ENCODE measurements around the gene RNF186.

RNF186 gene

DNA sequence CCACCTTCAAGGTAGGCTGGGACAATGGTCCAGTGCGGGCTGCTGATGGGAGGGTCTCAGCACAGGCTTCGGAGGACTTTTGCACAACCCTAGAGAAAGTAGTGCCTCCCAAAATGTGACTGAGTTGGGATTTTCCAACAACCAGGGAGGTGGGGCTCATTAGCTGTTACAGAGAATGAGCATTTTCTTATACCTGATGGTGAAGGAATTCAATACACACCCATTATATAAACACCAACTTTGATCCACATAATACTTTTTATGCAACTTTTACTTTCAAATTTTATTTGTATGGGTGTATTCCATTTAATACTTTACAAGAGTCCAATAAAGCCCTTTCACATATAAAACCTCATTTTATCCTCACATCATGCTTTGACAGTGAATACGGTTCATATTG is 31.3 kb upstream of the RNF186 start:
- H3K4me3 ChIP-seq (ENCODE audit: control insufficient read depth in 1 of 7, extremely low read depth in 1 of 7, insufficient read depth in 4 of 7, low read depth in 2 of 7, low read length in 6 of 7) = no peak overlapping the region
- ChIA-PET POLR2A (no interaction called here), CTCF (no interaction called here)
- no peaks in the 10 kb centered on the region for H3K36me3 ChIP-seq (ENCODE audit: control insufficient read depth in 4 of 4, insufficient read depth in 4 of 4, low read length in 3 of 4)
- no peak for DNase-seq
- WGBS (ENCODE audit: insufficient coverage) = 100% methylated on average over 3 of the region's 3 CpGs
- H3K4me1 ChIP-seq (ENCODE audit: control extremely low read depth in 1 of 4, control insufficient read depth in 4 of 4, insufficient read depth in 4 of 4, low read length in 3 of 4) = peaks cover 0 to 4% (median 0%) of the 10 kb centered on the region in 4 experiments
- no peaks in the 10 kb centered on the region for H3K9me3 ChIP-seq (ENCODE audit: control extremely low read depth in 1 of 5, control insufficient read depth in 4 of 5, insufficient read depth in 2 of 5, low read depth in 1 of 5, low read length in 4 of 5)
- H3K27ac ChIP-seq (ENCODE audit: insufficient read depth in 1 of 2, low read depth in 1 of 2, low read length in 2 of 2, poor library complexity in 1 of 2, severe bottlenecking in 2 of 2) = no peak overlapping the region
- H3K27me3 ChIP-seq (replicated peaks in 2 of 5; ENCODE audit: control insufficient read depth in 4 of 5, insufficient read depth in 5 of 5, low read length in 4 of 5) = peaks cover 0 to 8% (median 4%) of the 10 kb centered on the region in 5 experiments

DNA sequence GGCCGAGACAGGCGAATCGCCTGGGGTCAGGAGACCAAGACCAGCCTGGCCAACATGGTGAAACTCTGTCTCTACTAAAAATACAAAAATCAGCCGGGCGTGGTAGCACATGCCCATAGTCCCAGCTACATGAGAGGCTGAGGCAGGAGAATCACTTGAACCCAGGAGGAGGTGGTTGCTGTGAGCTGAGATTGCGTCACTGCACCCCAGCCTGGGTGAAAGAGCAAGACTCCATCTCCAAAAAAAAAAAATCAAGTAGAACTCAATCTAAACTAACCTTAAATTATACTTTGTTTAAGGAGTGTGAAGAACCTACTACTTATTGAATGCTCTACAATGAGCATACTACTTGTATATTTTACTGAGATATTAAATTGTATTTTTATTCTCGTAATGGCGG is 30.5 kb upstream of the RNF186 start:
- DNase-seq = no peak
- Histone ChIP-seq H3K4me1 (ENCODE audit: control extremely low read depth in 1 of 4, control insufficient read depth in 4 of 4, insufficient read depth in 4 of 4, low read length in 3 of 4) (peaks cover 0 to 4% (median 0%) of the 10 kb centered on the region in 4 experiments), H3K4me3 (ENCODE audit: control insufficient read depth in 1 of 7, extremely low read depth in 1 of 7, insufficient read depth in 4 of 7, low read depth in 2 of 7, low read length in 6 of 7) (no peak overlapping the region), H3K9me3 (ENCODE audit: control extremely low read depth in 1 of 5, control insufficient read depth in 4 of 5, insufficient read depth in 2 of 5, low read depth in 1 of 5, low read length in 4 of 5) (no peaks in the 10 kb centered on the region), H3K27me3 (replicated peaks in 2 of 5; ENCODE audit: control insufficient read depth in 4 of 5, insufficient read depth in 5 of 5, low read length in 4 of 5) (peaks cover 0 to 8% (median 4%) of the 10 kb centered on the region in 5 experiments), H3K36me3 (ENCODE audit: control insufficient read depth in 4 of 4, insufficient read depth in 4 of 4, low read length in 3 of 4) (no peaks in the 10 kb centered on the region), H3K27ac (ENCODE audit: insufficient read depth in 1 of 2, low read depth in 1 of 2, low read length in 2 of 2, poor library complexity in 1 of 2, severe bottlenecking in 2 of 2) (no peak overlapping the region)
- CTCF ChIA-PET = no interaction called here
- POLR2A ChIA-PET = no interaction called here
- no CpG with 5 or more reads among the region's 8 CpGs for whole genome bisulfite sequencing (ENCODE audit: insufficient coverage)

DNA sequence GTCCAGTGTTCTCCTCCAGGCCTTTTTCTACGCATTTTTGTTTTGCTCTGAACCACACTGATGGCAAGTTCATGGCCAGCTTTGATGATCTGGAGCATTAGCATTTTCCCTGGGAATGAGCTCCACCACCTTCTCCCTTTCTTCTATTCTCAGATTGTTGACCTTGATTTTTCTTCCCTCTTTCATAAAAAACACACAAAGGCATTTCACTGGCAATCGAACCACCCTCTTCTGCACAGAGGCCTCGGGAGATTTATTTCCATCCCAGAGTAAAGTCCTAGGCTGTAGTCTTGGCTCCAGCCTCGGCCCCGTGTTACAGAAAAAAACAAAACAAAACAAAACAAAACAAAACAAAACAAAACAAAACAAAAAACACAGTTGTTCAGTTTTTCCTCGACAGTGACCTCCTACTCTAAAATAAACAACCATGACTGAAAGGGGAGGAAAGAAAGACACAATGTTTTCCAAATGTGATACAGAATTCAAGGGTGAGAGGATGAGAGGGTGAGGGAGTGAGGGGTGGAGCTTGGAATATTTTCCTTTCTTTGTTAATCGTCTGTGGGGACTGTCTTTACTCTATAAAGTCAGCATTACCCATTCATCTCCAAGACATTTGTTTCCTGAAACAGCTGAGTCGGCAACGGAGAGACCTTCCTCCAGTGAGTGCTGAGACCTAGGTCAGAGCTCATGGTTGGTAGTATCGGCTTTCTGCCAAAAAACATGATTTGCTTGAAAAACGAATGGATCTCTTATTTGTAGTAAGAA is 29.8 kb upstream of the RNF186 start:
- DNase-seq = peak in 2 of 3 donors; percentile 31 to 44
- ChIA-PET POLR2A (no interaction called here), CTCF (no interaction called here)
- Histone ChIP-seq H3K27me3 (replicated peaks in 2 of 5; ENCODE audit: control insufficient read depth in 4 of 5, insufficient read depth in 5 of 5, low read length in 4 of 5) (peaks cover 0 to 8% (median 4%) of the 10 kb centered on the region in 5 experiments), H3K4me3 (ENCODE audit: control insufficient read depth in 1 of 7, extremely low read depth in 1 of 7, insufficient read depth in 4 of 7, low read depth in 2 of 7, low read length in 6 of 7) (no peak overlapping the region), H3K4me1 (ENCODE audit: control extremely low read depth in 1 of 4, control insufficient read depth in 4 of 4, insufficient read depth in 4 of 4, low read length in 3 of 4) (peaks cover 0 to 4% (median 0%) of the 10 kb centered on the region in 4 experiments), H3K9me3 (ENCODE audit: control extremely low read depth in 1 of 5, control insufficient read depth in 4 of 5, insufficient read depth in 2 of 5, low read depth in 1 of 5, low read length in 4 of 5) (no peaks in the 10 kb centered on the region), H3K36me3 (ENCODE audit: control insufficient read depth in 4 of 4, insufficient read depth in 4 of 4, low read length in 3 of 4) (no peaks in the 10 kb centered on the region), H3K27ac (ENCODE audit: insufficient read depth in 1 of 2, low read depth in 1 of 2, low read length in 2 of 2, poor library complexity in 1 of 2, severe bottlenecking in 2 of 2) (no peak overlapping the region)
- 50% methylated on average over 2 of the region's 11 CpGs for WGBS (ENCODE audit: insufficient coverage)

- CTCF ChIA-PET = interaction anchor here (0.8 kb wide), 1 partner anchor 9 kb away, joined by 3 read pairs; no protein-coding TSS in a partner anchor
- H3K27ac ChIP-seq (ENCODE audit: insufficient read depth in 1 of 2, low read depth in 1 of 2, low read length in 2 of 2, poor library complexity in 1 of 2, severe bottlenecking in 2 of 2) = no peak overlapping the region
- H3K27me3 ChIP-seq (replicated peaks in 2 of 5; ENCODE audit: control insufficient read depth in 4 of 5, insufficient read depth in 5 of 5, low read length in 4 of 5) = peaks cover 0 to 10% (median 0%) of the 10 kb centered on the region in 5 experiments
- H3K4me1 ChIP-seq (ENCODE audit: control extremely low read depth in 1 of 4, control insufficient read depth in 4 of 4, insufficient read depth in 4 of 4, low read length in 3 of 4) = peaks cover 0 to 3% (median 0%) of the 10 kb centered on the region in 4 experiments
- H3K4me3 ChIP-seq (ENCODE audit: control insufficient read depth in 1 of 7, extremely low read depth in 1 of 7, insufficient read depth in 4 of 7, low read depth in 2 of 7, low read length in 6 of 7) = no peak overlapping the region
- peaks cover 0 to 2% (median 0%) of the 10 kb centered on the region in 5 experiments for H3K9me3 ChIP-seq (ENCODE audit: control extremely low read depth in 1 of 5, control insufficient read depth in 4 of 5, insufficient read depth in 2 of 5, low read depth in 1 of 5, low read length in 4 of 5)
- H3K36me3 ChIP-seq (ENCODE audit: control insufficient read depth in 4 of 4, insufficient read depth in 4 of 4, low read length in 3 of 4) = no peaks in the 10 kb centered on the region
- no peak for DNase-seq
- POLR2A ChIA-PET = no interaction called here
These were observed 25.1 kb upstream of the RNF186 start for GRCh38 chr1:19840228-19840627.

GRCh38 chr1:19837866-19838265 is 22.8 kb upstream of the RNF186 start:
- no peak overlapping the region for H3K4me3 ChIP-seq (ENCODE audit: control insufficient read depth in 1 of 7, extremely low read depth in 1 of 7, insufficient read depth in 4 of 7, low read depth in 2 of 7, low read length in 6 of 7)
- CTCF ChIA-PET = no interaction called here
- no peaks in the 10 kb centered on the region for H3K4me1 ChIP-seq (ENCODE audit: control extremely low read depth in 1 of 4, control insufficient read depth in 4 of 4, insufficient read depth in 4 of 4, low read length in 3 of 4)
- H3K36me3 ChIP-seq (ENCODE audit: control insufficient read depth in 4 of 4, insufficient read depth in 4 of 4, low read length in 3 of 4) = no peaks in the 10 kb centered on the region
- peaks cover 0 to 2% (median 0%) of the 10 kb centered on the region in 5 experiments for H3K9me3 ChIP-seq (ENCODE audit: control extremely low read depth in 1 of 5, control insufficient read depth in 4 of 5, insufficient read depth in 2 of 5, low read depth in 1 of 5, low read length in 4 of 5)
- H3K27me3 ChIP-seq (replicated peaks in 2 of 5; ENCODE audit: control insufficient read depth in 4 of 5, insufficient read depth in 5 of 5, low read length in 4 of 5) = peaks cover 0 to 3% (median 0%) of the 10 kb centered on the region in 5 experiments
- no peak for DNase-seq
- no peak overlapping the region for H3K27ac ChIP-seq (ENCODE audit: insufficient read depth in 1 of 2, low read depth in 1 of 2, low read length in 2 of 2, poor library complexity in 1 of 2, severe bottlenecking in 2 of 2)
- POLR2A ChIA-PET = no interaction called here
- no CpG with 5 or more reads among the region's 2 CpGs for WGBS (ENCODE audit: insufficient coverage)

- H3K4me1 ChIP-seq (ENCODE audit: control extremely low read depth in 1 of 4, control insufficient read depth in 4 of 4, insufficient read depth in 4 of 4, low read length in 3 of 4) = no peaks in the 10 kb centered on the region
- H3K27me3 ChIP-seq (replicated peaks in 2 of 5; ENCODE audit: control insufficient read depth in 4 of 5, insufficient read depth in 5 of 5, low read length in 4 of 5) = peaks cover 0 to 7% (median 0%) of the 10 kb centered on the region in 5 experiments
- CTCF ChIA-PET = no interaction called here
- no peaks in the 10 kb centered on the region for H3K36me3 ChIP-seq (ENCODE audit: control insufficient read depth in 4 of 4, insufficient read depth in 4 of 4, low read length in 3 of 4)
- POLR2A ChIA-PET = no interaction called here
- no peak overlapping the region for H3K4me3 ChIP-seq (ENCODE audit: control insufficient read depth in 1 of 7, extremely low read depth in 1 of 7, insufficient read depth in 4 of 7, low read depth in 2 of 7, low read length in 6 of 7)
- WGBS (ENCODE audit: insufficient coverage) = 95% methylated on average over 3 of the region's 4 CpGs
- no peak overlapping the region for H3K27ac ChIP-seq (ENCODE audit: insufficient read depth in 1 of 2, low read depth in 1 of 2, low read length in 2 of 2, poor library complexity in 1 of 2, severe bottlenecking in 2 of 2)
- DNase-seq = no peak
- H3K9me3 ChIP-seq (ENCODE audit: control extremely low read depth in 1 of 5, control insufficient read depth in 4 of 5, insufficient read depth in 2 of 5, low read depth in 1 of 5, low read length in 4 of 5) = peaks cover 1 to 6% (median 2%) of the 10 kb centered on the region in 5 experiments
These were observed 20.5 kb upstream of the RNF186 start for GRCh38 chr1:19835578-19835977.

DNA sequence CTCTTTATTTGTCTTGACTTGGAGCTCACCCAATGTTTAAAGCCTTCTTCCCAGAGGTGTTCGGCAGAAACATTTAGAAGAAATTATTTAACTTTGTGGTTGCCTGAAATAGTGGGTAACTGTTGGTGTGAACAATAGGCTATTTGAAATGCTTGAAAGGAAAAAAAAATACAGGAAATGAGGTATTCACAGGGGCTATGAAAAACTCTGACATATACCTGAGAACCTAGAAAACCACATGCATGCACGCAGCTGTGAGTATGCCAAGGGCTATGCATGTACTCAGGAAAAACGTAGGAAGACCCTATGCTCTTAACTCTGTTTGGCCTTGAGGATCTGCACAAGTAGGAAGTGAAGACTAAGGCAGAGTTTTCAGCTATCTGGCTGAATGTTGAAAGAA is 16.4 kb upstream of the RNF186 start:
- ChIA-PET CTCF (no interaction called here), POLR2A (no interaction called here)
- WGBS (ENCODE audit: insufficient coverage) = 90% methylated on average over 2 of the region's 3 CpGs
- Histone ChIP-seq H3K27ac (ENCODE audit: insufficient read depth in 1 of 2, low read depth in 1 of 2, low read length in 2 of 2, poor library complexity in 1 of 2, severe bottlenecking in 2 of 2) (no peak overlapping the region), H3K4me3 (ENCODE audit: control insufficient read depth in 1 of 7, extremely low read depth in 1 of 7, insufficient read depth in 4 of 7, low read depth in 2 of 7, low read length in 6 of 7) (no peak overlapping the region), H3K9me3 (ENCODE audit: control extremely low read depth in 1 of 5, control insufficient read depth in 4 of 5, insufficient read depth in 2 of 5, low read depth in 1 of 5, low read length in 4 of 5) (peaks cover 1 to 9% (median 2%) of the 10 kb centered on the region in 5 experiments), H3K4me1 (ENCODE audit: control extremely low read depth in 1 of 4, control insufficient read depth in 4 of 4, insufficient read depth in 4 of 4, low read length in 3 of 4) (no peaks in the 10 kb centered on the region), H3K27me3 (replicated peaks in 2 of 5; ENCODE audit: control insufficient read depth in 4 of 5, insufficient read depth in 5 of 5, low read length in 4 of 5) (peaks cover 0 to 4% (median 0%) of the 10 kb centered on the region in 5 experiments), H3K36me3 (ENCODE audit: control insufficient read depth in 4 of 4, insufficient read depth in 4 of 4, low read length in 3 of 4) (no peaks in the 10 kb centered on the region)
- DNase-seq = no peak

All from common myeloid progenitor, CD34-positive (primary cell).